Measurements from ENCODE around the gene CDK14.

- TF ChIP-seq CTCF (IDR thresholded peaks at IDR 0.05) (no peak), POLR2A (IDR thresholded peaks at IDR 0.05) (no peak)
Observed at GRCh38 chr7:90817846-90818245, 221.7 kb downstream of the CDK14 start.
